Kidney tubule cell (primary cell): ENCODE data around the gene PCSK4.
A peak's percentile ranks its signal among the peaks of the same experiment; 100 is the strongest.
"Not testable (repeated sequence)": the region's sequence is repeated elsewhere in the genome, so short reads cannot be mapped to it uniquely, and the experiment has no call there.

Experiments
- DNase-seq: peaks from one replicate; pipeline ENCODE4 v3.0.0-alpha.2; 2018; ENCODE audit warnings: low spot score

The PCSK4 gene

DNA sequence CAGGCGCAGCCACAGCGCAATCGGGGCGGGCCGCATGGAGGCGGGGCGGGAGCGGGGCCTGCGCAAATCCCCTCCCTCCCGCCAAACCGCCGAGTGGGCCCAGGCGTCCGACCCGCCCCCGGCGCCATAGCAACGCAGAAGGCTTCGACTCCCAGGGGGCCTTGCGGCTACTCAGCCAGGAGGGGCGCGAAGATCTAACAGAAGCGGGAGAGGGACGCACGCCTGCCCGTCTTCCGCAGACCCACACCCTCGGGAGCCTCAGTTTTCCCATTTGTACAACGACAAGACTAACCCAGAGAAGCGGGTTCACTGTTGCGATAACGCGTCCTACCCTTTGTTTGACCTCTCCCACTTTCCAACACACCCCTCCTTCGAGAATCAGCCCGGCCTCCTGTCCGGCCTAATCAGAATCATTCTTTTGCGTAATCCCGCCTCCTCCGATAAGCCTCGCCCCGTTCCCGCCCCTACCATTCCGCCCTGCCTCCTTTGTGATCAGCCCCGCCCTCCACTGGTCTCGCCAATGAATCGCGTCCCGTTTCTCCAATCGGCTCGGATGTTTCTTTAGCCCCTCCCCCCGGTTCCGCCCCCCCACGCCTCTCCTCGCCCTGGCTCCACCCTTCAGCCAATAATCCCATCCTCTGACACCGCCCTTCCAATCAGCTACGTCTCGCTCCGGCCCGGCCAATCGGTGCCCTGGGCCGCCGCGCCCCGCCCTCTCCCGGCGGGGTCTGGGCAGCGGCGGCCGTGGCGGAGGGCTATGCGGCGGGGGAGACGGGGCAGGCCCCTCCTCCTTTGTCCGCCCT, at the start of gene PCSK4:
Gene PCSK4 (minus strand): TSS at position 40 of the 803 bp plus-strand sequence. CDS start 4 bp downstream, at position 36.
- DNase-seq: peak; percentile 98

DNA sequence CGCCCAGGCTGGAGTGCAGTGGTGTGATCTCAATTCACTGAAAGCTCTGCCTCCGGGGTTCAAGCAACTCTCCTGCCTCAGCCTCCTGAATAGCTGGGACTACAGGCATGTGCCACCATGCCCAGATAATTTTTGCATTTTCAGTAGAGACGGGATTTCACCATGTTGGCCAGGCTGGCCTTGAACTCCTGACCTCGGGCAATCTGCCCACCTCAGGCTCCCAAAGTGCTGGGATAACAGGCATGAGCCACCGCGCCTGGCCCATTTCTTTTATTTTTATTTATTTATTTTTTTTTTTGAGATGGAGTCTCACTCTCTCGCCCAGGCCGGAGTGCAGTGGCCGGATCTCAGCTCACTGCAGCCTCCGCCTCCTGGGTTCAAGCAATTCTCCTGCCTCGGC, 49.6 kb upstream of the PCSK4 start:
- not testable (repeated sequence) for DNase-seq

DNA sequence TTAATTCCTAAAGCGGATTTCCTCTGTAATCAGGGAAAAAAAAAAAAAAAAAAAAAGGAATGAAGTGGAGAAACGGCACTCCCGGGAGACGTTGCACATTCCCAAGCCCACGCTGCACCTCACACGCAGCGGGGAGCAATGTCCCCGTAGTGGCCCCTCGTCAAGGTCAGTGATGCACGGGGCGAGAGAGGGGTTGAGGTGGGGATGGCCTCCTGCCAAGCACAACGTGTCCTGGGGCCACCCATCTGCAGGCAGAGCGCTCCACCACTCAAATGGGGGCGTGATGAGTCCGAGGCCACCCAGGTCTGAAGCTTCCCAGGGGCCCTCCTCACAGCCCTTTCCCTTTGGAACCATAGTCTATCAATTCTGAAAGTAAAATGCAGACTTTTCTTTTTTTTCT, 48.8 kb upstream of the PCSK4 start:
- DNase-seq: no peak

DNA sequence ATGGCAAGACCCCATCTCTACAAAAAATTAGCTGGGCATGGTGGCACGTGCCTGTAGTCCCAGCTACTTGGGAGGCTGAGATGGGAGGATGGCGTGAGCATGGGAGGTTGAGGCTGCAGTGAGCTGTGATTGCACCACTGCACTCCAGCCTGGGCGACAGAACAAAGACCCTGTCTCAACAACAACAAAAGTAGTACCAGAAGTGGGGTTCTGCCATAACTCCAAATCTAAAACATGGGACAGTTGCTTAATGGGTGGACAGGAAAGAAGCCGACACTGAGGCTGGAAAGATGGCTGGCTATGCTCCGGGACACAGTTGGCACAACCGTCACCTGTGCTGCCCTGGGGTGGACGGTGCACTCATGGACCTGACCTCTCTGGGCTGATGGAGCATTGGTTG, 45.5 kb upstream of the PCSK4 start:
- DNase-seq: not testable (repeated sequence)

DNA sequence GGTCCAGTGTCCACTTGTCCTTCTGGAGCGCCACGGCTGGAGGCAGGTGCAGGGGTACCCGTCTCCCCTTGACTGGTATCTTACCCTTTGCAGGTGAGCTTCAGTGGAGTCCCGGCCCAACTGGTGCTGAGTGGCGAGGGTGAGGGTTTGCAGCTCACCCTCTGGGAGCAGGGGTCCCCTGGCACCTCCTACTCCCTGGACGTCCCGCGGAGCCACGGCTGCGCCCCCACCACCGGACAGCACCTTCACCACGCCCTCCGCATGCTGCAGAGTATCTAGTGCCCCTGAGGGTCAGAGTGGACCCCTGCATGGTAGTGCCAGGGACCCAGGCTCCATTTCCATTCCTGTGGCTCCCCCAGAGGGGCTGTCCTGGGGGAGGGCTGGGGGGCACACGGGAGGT, 44.8 kb upstream of the PCSK4 start:
- DNase-seq: no peak

DNA sequence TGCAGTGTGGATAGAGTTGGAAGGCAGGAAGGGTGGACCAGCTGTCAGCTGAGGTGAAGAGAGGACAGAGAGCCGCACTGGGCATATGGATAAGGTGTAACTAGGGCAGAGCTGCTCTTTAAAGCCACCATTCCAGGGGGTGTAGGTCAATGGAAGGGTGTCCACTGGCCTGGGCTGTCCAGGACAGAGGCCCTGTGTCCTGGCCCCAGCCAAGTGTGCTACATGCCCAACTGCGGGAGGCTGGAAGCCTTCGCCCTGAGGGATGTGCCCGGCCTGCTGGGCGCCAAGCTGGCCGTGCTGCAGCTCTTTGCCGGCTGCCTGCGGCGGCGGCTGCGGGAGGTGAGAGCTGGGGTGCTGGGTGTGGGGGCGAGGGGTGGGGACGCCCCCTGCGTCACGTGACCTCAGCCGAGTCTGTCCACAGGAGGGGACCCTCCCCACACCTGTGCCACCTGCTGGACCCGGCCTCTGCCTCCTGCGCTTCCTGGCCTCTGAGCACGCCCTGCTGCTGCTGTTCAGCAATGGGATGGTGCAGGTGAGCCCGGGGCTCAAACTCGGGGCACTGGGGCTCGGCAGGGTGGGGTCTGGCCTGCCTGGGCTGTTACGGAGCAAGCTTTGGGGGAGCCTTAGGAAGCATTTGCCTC, 43.5 kb upstream of the PCSK4 start:
- no peak for DNase-seq

DNA sequence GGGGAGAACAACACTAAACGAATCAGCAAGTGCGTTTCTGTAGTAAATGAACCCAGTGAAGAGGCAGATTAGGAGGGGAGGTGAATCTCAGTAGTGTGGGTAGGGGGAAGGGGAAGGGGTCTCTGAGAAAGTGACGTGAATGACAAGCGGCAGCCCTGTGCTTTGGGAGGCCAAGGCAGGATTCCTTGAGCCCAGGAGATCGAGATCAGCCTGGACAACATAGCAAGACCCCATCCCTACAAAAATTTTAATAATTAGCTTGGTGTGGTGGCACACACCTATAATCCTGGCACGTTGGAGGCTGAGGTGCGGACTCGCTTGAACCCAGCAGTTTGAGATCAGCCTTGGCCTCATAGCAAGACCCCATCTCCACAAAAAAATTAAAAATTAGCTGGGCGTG, 41.9 kb upstream of the PCSK4 start:
- no peak for DNase-seq

DNA sequence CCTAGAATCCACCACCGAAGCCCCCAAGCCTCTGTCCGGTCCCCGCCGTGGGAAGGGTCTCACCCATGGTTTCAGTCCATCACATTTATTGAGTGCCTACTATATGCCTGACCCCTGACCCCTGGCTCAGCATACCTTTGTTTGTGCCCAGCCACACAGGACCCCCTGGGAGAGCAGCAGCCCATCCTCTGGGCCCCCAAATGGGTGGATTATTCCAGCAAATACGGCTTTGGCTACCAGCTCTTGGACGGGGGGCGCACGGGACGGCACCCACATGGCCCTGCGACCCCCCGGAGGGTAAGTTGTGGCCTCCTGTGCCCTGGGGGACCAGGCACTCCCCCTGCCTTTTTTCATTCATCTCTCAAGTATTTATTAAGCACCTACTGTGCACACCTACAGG, 41.4 kb upstream of the PCSK4 start:
- no peak for DNase-seq

DNA sequence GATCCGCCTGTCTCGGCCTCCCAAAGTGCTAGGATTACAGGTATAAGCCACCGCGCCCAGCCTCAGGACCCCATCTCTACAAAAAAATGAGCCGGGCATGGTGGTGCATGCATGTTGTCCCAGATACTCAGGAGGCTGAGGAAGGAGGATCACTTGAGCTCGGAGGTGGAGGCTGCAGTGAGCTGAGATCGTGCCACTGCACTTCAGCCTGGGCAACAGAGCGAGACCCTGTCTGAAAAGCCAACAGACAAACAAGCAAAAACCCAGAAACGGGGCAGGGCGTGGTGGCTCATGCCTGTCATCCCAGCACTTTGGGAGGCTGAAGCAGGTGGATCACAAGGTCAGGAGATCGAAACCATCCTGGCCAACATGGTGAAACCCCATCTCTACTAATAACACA, 40.7 kb upstream of the PCSK4 start:
- not testable (repeated sequence) for DNase-seq

DNA sequence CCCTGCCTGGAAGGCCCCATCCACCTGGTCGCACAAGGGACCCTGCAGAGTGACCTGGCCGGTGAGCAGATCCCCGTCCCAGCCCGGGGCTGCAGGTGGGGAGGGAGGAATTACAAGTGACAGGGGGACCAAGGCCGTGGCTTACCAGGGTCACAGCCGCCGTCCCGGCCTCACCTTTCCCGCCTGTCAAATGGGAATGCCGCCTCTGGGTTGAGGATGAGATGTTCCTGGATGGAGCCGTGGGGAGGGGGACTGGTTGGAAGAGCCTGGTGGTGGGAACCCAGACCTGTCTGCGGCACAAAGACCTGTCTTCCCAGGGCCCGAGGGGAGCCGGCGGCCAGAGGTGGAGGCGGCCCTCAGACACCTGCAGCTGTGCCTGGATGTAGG, 39.3 kb upstream of the PCSK4 start:
- DNase-seq: no peak

DNA sequence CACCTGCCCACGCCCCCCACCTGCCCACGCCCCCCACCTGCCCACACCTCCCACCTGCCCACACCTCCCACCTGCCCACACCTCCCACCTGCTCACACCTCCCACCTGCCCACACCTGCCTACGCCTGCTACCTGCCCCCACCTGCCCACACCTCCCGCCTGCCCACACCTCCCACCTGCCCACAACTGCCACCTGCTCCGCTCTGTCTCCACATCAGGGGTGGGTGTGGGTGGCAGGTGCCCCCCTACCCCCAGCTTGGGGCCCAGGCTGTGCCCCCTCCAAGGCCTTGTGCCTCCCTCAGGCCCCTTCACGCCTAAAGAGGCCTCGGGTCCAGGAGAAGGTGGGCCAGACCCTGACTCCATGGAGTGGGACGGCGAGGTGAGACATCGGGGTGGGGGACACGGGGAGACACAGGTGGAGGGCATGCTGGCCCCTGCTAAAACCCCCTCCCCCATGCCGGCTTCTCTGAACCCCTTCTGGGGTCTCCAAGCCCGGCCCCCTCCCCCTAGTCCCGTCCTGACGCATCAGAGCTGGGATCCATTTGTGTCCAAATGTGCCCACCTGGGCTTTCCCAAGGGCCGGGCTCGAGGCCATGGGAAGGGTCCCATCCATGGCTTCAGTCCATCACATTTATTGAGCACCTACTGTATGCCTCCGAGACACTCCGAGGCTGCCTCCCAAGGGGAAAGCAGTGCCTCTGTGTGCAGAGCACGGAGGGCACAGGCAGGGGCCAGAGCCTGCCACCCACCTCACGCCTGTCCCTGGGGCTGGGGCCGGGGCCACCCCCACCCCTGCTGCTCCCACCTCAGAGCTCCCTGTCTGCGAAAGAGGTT, 38.7 kb upstream of the PCSK4 start:
- no peak for DNase-seq

DNA sequence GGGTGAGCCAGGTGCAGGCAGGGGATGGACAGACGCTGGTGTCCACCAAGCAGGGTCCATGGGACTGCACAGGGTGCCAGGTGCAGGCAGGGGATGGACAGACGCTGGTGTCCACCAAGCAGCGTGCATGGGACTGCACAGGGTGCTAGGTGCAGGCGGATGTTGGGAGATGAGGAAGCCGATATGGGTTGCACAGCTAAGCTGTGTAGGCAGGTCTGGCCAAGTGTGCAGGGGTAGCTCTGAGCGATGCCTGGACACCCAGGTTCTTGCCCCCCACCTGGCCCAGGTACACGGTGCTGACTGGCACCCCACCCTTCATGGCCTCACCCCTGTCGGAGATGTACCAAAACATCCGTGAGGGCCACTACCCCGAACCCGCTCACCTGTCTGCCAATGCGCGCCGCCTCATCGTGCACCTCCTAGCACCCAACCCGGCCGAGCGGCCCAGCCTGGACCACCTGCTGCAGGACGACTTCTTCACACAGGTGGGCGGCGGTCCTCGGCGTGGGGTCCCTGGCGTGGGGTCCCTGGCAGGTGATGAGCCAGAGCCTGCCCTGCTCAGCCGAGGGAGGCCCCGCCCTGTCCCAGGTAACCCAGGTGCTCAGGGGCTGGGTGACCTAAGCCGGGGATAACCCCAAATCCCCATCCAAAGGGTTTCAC, 37.6 kb upstream of the PCSK4 start:
- DNase-seq: no peak

DNA sequence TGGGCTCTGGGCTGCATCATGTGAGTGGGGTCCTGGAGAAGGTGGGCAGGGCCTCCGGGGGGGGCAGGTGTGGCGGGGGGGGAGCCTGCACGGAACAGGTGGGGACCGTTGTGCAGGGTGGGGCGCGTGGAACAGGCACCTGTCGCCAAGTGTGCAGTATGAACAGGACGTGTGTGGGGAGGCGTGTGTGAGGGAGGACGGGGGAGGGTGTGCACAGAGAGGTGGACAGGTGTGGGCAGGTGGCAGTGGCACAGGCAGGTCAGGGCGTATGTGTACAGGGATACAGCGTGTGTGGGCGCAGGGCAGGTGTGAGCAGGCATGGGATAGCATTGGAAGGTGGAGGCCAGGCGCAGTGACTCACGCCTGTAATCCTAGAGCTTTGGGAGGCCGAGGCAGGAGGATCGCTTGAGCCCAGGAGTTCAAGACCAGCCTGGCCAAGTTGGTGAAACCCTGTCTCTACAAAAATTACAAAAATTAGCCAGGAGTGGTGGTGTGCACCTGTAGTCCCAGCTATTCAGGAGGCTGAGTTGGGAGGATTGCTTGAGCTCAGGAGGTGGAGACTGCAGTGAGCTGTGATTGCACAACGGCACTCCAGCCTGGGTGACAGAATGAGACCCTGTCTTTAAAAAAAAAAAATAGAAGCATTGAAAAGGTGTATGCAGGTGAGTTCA, 37.0 kb upstream of the PCSK4 start:
- no peak for DNase-seq

DNA sequence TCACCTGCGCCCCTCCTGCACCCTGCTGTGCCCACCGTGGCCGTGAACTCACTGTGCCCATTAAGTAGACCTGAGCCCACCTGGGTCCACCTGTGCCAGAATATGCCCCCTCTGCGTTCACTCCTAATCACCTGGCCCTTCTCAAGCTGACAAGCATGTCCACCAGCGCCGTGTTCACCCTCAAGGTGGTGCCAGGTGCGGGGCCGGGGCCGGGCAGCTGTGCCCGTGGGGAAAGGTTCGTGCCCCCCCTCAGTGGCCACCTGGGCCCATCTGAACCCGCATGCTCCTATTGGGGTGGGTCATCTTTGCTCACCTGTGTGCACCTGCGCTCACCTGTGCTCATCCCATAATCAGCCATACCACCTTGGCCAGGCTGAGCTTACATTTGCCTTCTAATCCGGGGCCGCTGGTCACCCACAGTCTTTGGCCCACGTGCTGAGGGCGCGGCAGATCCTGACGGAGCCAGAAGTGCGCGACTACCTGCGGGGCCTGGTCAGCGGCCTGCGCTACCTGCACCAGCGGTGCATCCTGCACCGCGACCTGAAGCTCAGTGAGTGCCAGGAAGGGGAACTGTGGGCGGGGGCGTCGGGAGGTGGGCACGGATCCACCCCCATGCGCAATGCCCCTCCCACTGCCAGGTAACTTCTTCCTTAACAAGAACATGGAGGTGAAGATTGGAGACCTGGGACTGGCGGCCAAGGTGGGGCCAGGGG, 36.1 kb upstream of the PCSK4 start:
- no peak for DNase-seq

DNA sequence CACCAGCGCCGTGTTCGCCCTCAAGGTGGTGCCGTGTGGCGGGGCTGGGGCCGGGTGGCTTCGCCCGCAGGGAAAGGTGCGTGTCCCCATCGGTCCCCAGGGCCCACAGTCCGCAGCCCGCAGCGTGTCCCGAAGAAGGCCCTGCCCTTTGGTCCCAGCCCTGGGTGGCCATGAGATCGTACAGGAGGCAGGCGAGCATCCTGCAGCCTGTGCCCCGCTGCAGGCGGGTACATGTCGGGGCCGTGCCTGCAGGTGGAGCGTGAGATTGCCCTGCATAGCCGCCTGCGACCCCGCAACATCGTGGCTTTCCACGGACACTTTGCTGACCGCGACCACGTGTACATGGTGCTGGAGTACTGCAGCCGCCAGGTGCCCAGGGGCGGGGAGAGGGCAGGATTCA, 35.2 kb upstream of the PCSK4 start:
- no peak for DNase-seq

DNA sequence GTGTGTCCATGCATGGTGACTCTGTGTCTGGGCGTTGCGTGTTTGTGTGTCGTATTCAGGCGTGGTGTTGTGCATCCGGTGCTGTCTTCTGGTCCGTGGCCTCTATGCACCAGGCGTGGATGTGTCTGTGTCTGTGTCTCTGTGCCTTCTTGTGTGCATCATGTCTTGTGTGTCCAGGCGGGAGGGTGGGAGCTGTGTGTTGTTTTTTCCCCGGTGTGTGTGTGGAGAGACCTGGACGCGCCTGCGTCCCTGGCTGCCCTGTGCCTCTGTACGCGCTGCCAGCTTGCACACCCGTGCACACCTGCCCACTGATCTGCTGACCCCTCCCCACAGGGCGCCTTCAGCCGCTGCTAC, 34.8 kb upstream of the PCSK4 start:
- no peak for DNase-seq

DNA sequence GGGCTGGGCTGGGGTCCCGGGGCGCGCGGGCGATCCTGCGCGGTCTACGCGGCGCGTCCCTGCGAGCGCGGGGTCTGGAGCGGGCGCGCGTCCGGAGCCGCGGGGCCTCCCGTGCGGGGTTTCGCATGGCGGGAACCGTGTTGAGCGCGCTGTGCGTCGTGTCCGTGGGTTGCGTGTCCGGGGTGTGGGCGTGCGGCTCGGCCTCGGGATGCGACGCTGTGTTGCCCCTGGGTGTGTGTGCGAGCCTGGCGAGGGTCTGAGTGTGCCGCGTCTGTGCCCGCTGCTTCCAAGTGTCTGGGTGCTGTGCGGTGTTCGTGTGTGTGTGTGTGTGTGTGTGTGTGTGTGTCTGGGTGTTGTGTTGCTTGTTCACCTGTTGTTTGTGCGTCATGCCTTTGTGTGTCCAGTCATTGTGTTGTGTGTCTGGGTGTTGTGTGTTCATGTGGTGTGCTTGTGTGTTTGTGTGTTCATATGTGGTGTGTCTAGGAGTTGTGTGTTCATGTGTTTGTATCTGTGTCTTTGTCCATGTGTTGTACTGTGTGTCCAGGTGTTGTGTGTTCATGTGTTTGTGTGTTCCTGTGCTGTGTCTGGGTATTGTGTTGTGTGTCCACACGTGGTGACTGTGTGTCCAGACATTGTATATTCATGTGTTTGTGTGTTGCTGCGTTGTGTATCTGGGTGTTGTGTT, 34.3 kb upstream of the PCSK4 start:
- DNase-seq: no peak

DNA sequence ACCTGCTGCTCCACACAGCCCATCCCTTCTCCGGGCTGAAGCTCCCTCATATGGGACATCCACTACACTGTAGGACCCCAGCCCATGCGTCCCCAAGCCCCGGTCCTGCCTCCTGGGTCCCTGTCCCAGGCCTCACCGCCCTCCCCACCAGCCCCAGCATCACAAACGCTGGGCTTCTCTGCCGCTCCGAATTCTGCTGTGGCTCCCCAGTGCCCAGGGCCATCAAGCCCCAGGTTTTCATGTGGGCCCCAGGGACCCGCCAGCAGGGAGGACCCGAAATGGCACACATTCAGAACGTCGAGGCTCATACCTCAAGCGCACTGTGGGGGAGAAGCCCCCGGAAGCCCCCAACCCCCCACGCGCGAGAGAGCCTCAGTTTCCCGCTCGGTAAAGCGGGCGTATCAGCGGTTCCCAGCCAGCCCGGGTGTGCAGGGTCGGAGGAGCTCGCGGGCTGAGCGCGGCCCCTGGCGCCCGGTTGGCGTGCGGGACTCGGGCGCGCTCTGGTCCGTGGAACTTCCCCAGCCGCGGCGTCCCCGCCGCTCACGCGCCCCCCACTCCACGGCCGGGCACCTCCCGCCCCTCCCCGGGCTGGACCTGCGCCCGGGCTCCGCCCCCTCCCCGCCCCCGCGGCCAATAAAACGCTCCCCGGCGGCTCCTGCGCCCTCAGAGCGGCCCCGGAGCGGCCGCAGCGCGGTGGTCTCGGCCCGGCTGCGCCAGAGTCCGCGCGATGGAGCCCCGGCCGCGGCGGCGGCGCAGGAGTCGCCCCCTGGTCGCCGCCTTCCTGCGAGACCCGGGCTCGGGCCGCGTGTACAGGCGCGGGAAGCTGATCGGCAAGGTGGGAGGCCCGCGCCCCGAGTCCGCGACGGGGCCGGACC, 33.5 kb upstream of the PCSK4 start, which contains the start of gene PLK5:
Gene PLK5 (plus strand): TSS at position 666 of the 875 bp plus-strand sequence. CDS start 2,920 bp downstream, outside the sequence.
- no peak for DNase-seq

DNA sequence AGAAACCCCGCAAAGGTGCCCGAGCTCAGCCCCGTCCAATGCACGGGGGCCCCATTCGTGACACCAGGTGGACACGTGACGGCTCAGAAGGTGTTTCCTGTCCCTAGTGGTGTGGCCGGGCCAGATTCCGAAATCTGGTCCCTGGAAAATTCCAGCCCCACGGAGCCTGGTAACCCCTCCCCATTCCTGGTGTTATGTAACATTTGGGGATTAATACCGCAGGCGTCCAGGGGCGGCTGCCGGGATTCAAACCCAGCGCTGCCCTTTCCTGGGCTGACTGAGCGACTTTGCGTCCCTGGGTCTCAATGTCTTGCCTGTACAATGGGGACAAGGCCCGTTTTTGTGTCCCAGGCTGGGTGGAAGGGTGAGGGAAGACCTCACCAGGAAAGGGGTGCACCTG, 32.7 kb upstream of the PCSK4 start:
- no peak for DNase-seq
